SHP77 treated with DMSO at 0.1 percent for 48 hours (cell line): ENCODE data around the gene FRMD1.

ENCODE experiments used
- DNase-seq: peaks from one replicate; lab custom pipeline; 2025; lab: John Stamatoyannopoulos, UW

The FRMD1 gene

GRCh38 chr6:168078943-168079405 lies at the start of gene FRMD1:
Gene FRMD1, minus strand, starts transcription at chr6:168079212. Its CDS starts 118 bp downstream, at chr6:168079094.
- no peak for DNase-seq

- DNase-seq: no peak
Measured at GRCh38 chr6:168128006-168128630, 49.1 kb upstream of the FRMD1 start.

- DNase-seq: no peak
Measured at GRCh38 chr6:168127384-168127868, 48.4 kb upstream of the FRMD1 start.

GRCh38 chr6:168126566-168127383 lies 47.8 kb upstream of the FRMD1 start:
- no peak for DNase-seq

GRCh38 chr6:168125429-168126001 lies 46.5 kb upstream of the FRMD1 start:
- no peak for DNase-seq

GRCh38 chr6:168124921-168125320 lies 45.9 kb upstream of the FRMD1 start:
- no peak for DNase-seq

- no peak for DNase-seq
Measured at GRCh38 chr6:168124158-168124557, 45.1 kb upstream of the FRMD1 start.

GRCh38 chr6:168123165-168123911 lies 44.3 kb upstream of the FRMD1 start:
- DNase-seq: no peak

- no peak for DNase-seq
Measured at GRCh38 chr6:168122521-168122920, 43.5 kb upstream of the FRMD1 start.

GRCh38 chr6:168122011-168122410 lies 43.0 kb upstream of the FRMD1 start:
- DNase-seq: no peak

- no peak for DNase-seq
Measured at GRCh38 chr6:168121303-168121665, 42.3 kb upstream of the FRMD1 start.

GRCh38 chr6:168120390-168121302 lies 41.6 kb upstream of the FRMD1 start:
- no peak for DNase-seq

GRCh38 chr6:168119539-168119938 lies 40.5 kb upstream of the FRMD1 start:
- DNase-seq: no peak

- no peak for DNase-seq
Measured at GRCh38 chr6:168118935-168119334, 39.9 kb upstream of the FRMD1 start.

- no peak for DNase-seq
Measured at GRCh38 chr6:168117942-168118341, 38.9 kb upstream of the FRMD1 start.

GRCh38 chr6:168116975-168117899 lies 38.2 kb upstream of the FRMD1 start:
- DNase-seq: no peak

- no peak for DNase-seq
Measured at GRCh38 chr6:168116438-168116974, 37.5 kb upstream of the FRMD1 start.

- no peak for DNase-seq
Measured at GRCh38 chr6:168115748-168116437, 36.9 kb upstream of the FRMD1 start.

- DNase-seq: no peak
Measured at GRCh38 chr6:168113226-168113625, 34.2 kb upstream of the FRMD1 start.
